GM13977 (cell line): ENCODE results near the gene PGM1.

Experiments used
- DNase-seq: peaks from one replicate; pipeline ENCODE4 v3.0.0; 2012; ENCODE audit warnings: low spot score
- CTCF ChIP-seq: IDR thresholded peaks from 2 replicates; pipeline ENCODE4 v1.5.1; 2012; ENCODE audit warnings: mild to moderate bottlenecking, control low read depth; ENCODE audit not compliant: insufficient read depth; ENCODE audit errors: extremely low read depth, missing control alignments
- in situ Hi-C: fragments of 300-500 bp; cut with MboI; formaldehyde crosslinking; loops from one replicate; pipeline ENCODE4 v1.12.0; 2022; ENCODE audit warnings: low sequenced_read_pairs, low pct_unique_long_range_greater_than_20kb, mixed read lengths, inconsistent platforms; ENCODE audit not compliant: unreplicated experiment

Gene PGM1

GRCh38 chr1:63593303-63593885, at the start of gene PGM1:
PGM1 (plus strand) TSS chr1:63593411; CDS start chr1:63593489, 78 bp downstream.
- in situ Hi-C loops, result no loop called here
- TF ChIP-seq CTCF, result no peak
- DNase-seq, result peak; percentile 85

GRCh38 chr1:63545780-63546179, 47.4 kb upstream of the PGM1 start:
- no peak for DNase-seq
- TF ChIP-seq CTCF, result no peak
- in situ Hi-C loops, result no loop called here

- in situ Hi-C loops, result no loop called here
- no peak for DNase-seq
- TF ChIP-seq CTCF, result no peak
Measured at GRCh38 chr1:63547621-63548294, 45.5 kb upstream of the PGM1 start.

- no peak for TF ChIP-seq CTCF
- DNase-seq, result no peak
- in situ Hi-C loops, result no loop called here
Measured at GRCh38 chr1:63548303-63548702, 44.9 kb upstream of the PGM1 start.

GRCh38 chr1:63548877-63549276, 44.3 kb upstream of the PGM1 start:
- no peak for TF ChIP-seq CTCF
- no peak for DNase-seq
- in situ Hi-C loops, result no loop called here

- in situ Hi-C loops, result no loop called here
- DNase-seq, result no peak
- no peak for TF ChIP-seq CTCF
Measured at GRCh38 chr1:63555480-63555879, 37.7 kb upstream of the PGM1 start.
